DOHH2 (cell line): ENCODE data around the gene MYBPHL.

ENCODE experiments used
- H3F3A ChIP-seq: fragments of 200-600 bp; sonication (generic), shearing (Covaris generic); 2 replicates; pipeline ENCODE4 v1.6.0; 2016; ENCODE audit warnings: antibody characterized with exemption, mild to moderate bottlenecking; ENCODE audit not compliant: control insufficient read depth, insufficient read depth
- H3K27ac ChIP-seq: fragments of 200-600 bp; sonication (generic); 2 replicates; pipeline ENCODE4 v1.5.1; 2014; ENCODE audit warnings: low read depth, mild to moderate bottlenecking, low read length, moderate library complexity
- H3K27me3 ChIP-seq: fragments of 200-600 bp; sonication (generic); 2 replicates; pipeline ENCODE4 v1.6.1; 2014; ENCODE audit warnings: mild to moderate bottlenecking, low read length, mixed read lengths; ENCODE audit not compliant: control insufficient read depth
- H3K36me3 ChIP-seq: fragments of 200-600 bp; sonication (generic); 2 replicates; pipeline ENCODE4 v1.6.1; 2014; ENCODE audit warnings: mild to moderate bottlenecking, low read length, moderate library complexity, mixed read lengths; ENCODE audit not compliant: control insufficient read depth
- H3K4me1 ChIP-seq: fragments of 200-600 bp; sonication (generic); 2 replicates; pipeline ENCODE4 v1.6.1; 2014; ENCODE audit warnings: mild to moderate bottlenecking, low read length, mixed read lengths; ENCODE audit not compliant: control insufficient read depth
- H3K4me2 ChIP-seq: fragments of 200-600 bp; sonication (generic); 2 replicates; pipeline ENCODE4 v1.6.0; 2014; ENCODE audit warnings: mild to moderate bottlenecking, low read length, moderate library complexity
- H3K4me3 ChIP-seq: fragments of 200-600 bp; sonication (generic); 2 replicates; pipeline ENCODE4 v1.5.1; 2014; ENCODE audit warnings: mild to moderate bottlenecking, low read length, mixed read lengths
- H3K79me2 ChIP-seq: fragments of 200-600 bp; sonication (generic); 2 replicates; pipeline ENCODE4 v1.6.1; 2014; ENCODE audit warnings: mild to moderate bottlenecking, low read length, mixed read lengths; ENCODE audit not compliant: control insufficient read depth
- H3K9me2 ChIP-seq: fragments of 200-600 bp; sonication (generic); replicated peaks from 2 replicates; pipeline ENCODE4 v1.6.1; 2014; ENCODE audit warnings: mild to moderate bottlenecking, low read length, mixed read lengths; ENCODE audit not compliant: control insufficient read depth
- H3K9me3 ChIP-seq: fragments of 200-600 bp; sonication (generic); 2 replicates; pipeline ENCODE4 v1.6.1; 2014; ENCODE audit warnings: antibody characterized with exemption, low read length, mixed read lengths; ENCODE audit not compliant: control insufficient read depth, insufficient read depth
- H4K20me1 ChIP-seq: fragments of 200-600 bp; sonication (generic); 2 replicates; pipeline ENCODE4 v1.6.0; 2014; ENCODE audit warnings: low read depth, mild to moderate bottlenecking, antibody characterized with exemption, low read length, moderate library complexity; ENCODE audit not compliant: control insufficient read depth, insufficient read depth
- CTCF ChIP-seq: fragments of 200-600 bp; sonication (generic); IDR thresholded peaks from one replicate; pipeline ENCODE4 v1.5.1; 2014; ENCODE audit warnings: antibody characterized with exemption, mild to moderate bottlenecking, low read depth, low read length; ENCODE audit not compliant: poor library complexity, severe bottlenecking
- EZH2phosphoT487 ChIP-seq: fragments of 200-600 bp; sonication (generic); IDR thresholded peaks from 2 replicates; pipeline ENCODE4 v1.6.1; 2017; ENCODE audit warnings: borderline replicate concordance, mild to moderate bottlenecking, antibody characterized with exemption, low read length, moderate library complexity, mixed read lengths

The MYBPHL gene

DNA sequence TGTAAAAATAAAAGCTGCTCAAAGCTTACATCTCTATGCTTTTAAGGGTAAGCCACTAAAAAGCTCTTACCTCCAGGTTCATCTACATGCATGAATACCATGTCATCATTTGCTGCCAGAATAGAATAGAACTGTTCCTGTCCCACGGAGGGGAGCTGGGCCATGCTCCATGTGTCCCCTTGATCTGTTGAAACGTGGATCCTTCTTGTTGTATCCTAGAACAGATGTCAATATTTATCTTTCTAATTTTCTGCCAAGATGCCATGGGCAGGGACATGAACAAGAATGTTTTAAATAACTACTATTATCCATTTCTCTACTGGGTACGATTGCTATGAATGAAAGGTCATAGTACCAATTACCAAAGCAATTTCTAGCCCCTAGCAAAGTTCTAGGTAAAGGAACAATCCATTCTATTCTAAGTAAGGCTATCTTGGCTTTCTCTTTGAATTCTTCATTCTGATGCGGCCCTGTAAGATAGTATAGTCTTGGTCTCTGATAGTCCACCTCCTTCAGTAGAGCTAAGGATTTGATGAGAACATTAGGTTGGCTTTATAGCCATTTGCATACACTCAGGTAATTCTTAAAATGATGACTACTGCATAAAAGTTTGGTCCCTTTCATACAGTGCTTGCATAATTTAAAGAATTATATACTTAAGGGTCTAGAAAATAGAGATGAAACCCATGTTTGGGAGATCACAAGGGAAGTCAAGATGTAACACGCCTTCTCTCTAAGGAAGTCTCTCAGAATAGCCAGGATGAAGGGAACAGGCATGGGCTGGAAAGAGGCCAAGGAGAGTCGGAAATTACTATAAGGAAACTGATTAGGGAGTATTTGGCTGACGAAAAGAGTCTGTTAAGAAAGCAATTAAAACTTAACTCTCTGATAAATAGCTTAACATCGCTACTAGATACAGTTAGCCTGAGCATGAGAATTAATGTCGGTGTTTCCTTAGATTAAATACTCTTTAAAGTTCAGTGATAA is 35.4 kb upstream of the MYBPHL start:
- TF ChIP-seq CTCF, result no peak
- no peak for TF ChIP-seq EZH2phosphoT487
- Histone ChIP-seq H3K4me1 (no peaks in the 10 kb centered on the region), H3K36me3 (peaks cover 16% of the 10 kb centered on the region; the same call in 1 of the 2 replicates), H3K4me3 (no peak overlapping the region), H3F3A (no peaks in the 10 kb centered on the region), H3K9me2 (no peaks in the 10 kb centered on the region), H3K79me2 (no peaks in the 10 kb centered on the region), H3K27me3 (no peaks in the 10 kb centered on the region), H3K27ac (no peak overlapping the region), H4K20me1 (no peaks in the 10 kb centered on the region), H3K4me2 (no peak overlapping the region), H3K9me3 (no peaks in the 10 kb centered on the region)

DNA sequence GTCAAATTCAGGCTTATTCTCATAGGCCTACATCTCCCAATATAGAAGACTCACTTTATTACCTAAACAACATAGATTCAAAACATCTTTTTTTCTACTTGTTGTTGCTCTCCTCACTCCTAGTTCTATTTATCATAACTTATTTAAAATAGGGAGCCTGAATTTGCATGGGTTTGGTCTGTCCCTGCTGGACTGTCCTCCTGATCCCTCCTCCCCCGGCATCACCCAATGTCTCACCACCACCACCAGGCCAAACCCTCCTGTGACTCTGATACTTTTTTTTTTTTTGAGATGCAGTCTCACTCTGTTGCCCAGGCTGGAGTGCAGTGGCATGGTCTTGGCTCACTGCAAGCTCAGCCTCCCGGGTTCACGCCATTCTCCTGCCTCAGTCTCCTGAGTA is 31.8 kb upstream of the MYBPHL start:
- no peaks in the 10 kb centered on the region for H3K79me2 ChIP-seq
- no peak for TF ChIP-seq CTCF
- TF ChIP-seq EZH2phosphoT487, result no peak
- H3F3A ChIP-seq, result no peaks in the 10 kb centered on the region
- peaks cover 19% of the 10 kb centered on the region; the same call in 1 of the 2 replicates for H3K36me3 ChIP-seq
- H3K4me1 ChIP-seq, result no peaks in the 10 kb centered on the region
- no peak overlapping the region for H3K4me2 ChIP-seq
- no peaks in the 10 kb centered on the region for H4K20me1 ChIP-seq
- no peaks in the 10 kb centered on the region for H3K9me2 ChIP-seq
- no peak overlapping the region for H3K27ac ChIP-seq
- no peaks in the 10 kb centered on the region for H3K27me3 ChIP-seq
- no peaks in the 10 kb centered on the region for H3K9me3 ChIP-seq
- H3K4me3 ChIP-seq, result no peak overlapping the region

GRCh38 chr1:109338091-109338490 is 31.3 kb upstream of the MYBPHL start:
- Histone ChIP-seq H3K27ac (no peak overlapping the region), H4K20me1 (no peaks in the 10 kb centered on the region), H3K4me3 (no peak overlapping the region), H3K4me2 (no peak overlapping the region), H3K27me3 (no peaks in the 10 kb centered on the region), H3K79me2 (no peaks in the 10 kb centered on the region), H3K9me3 (no peaks in the 10 kb centered on the region), H3K36me3 (peaks cover 19% of the 10 kb centered on the region; the same call in 1 of the 2 replicates), H3F3A (no peaks in the 10 kb centered on the region), H3K4me1 (no peaks in the 10 kb centered on the region), H3K9me2 (no peaks in the 10 kb centered on the region)
- TF ChIP-seq CTCF (no peak), EZH2phosphoT487 (no peak)
